HG02763 (cell line): ENCODE results near the gene RAD23A.
"Not testable (repeated sequence)": the region's sequence is repeated elsewhere in the genome, so short reads cannot be mapped to it uniquely, and the experiment has no call there.

ENCODE experiments used
- ATAC-seq: cut with Tn5 transposase; IDR thresholded peaks from one replicate; pipeline ENCODE4 v1.9.1; 2021; ENCODE audit warnings: mild to moderate bottlenecking, moderate library complexity; ENCODE audit not compliant: unreplicated experiment

The RAD23A gene

DNA sequence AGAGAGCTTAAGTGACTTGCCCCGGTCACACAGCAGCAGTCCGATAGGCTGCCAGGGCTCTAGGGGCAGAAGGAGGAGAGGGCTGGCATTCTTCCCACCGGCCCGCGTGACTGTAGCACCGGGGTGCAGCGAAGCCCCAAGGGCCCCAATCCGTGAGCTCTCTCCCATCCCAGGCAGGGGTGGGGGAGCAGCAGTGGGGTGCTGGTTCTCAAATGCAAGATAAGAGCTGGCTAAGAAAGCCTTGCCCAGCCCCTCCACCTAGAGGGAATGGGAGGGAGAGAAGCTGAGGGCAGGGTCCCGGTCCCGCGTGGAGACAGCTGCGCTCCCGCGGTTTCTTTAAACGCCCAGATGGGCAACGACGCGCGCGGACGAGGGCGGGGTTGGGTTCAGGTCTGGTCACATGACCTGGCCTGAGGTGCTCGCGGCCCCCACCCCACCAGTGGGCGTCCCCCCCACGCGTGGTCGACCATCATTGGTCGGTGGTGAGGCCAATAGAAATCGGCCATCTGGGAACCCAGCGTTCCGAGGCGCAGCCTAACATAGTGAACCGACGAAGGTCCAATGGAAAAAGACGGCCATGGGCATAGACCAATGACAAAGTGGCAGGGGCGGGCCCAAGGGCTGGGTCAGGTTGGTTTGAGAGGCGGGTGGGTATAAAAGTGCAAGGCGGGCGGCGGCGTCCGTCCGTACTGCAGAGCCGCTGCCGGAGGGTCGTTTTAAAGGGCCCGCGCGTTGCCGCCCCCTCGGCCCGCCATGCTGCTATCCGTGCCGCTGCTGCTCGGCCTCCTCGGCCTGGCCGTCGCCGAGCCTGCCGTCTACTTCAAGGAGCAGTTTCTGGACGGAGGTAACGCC is 7.5 kb upstream of the RAD23A start, which contains the start of gene CALR:
CALR (plus strand) TSS at position 683 of the 852 bp plus-strand sequence; CDS start at position 754, 71 bp downstream.
- peak; percentile 85 for ATAC-seq

DNA sequence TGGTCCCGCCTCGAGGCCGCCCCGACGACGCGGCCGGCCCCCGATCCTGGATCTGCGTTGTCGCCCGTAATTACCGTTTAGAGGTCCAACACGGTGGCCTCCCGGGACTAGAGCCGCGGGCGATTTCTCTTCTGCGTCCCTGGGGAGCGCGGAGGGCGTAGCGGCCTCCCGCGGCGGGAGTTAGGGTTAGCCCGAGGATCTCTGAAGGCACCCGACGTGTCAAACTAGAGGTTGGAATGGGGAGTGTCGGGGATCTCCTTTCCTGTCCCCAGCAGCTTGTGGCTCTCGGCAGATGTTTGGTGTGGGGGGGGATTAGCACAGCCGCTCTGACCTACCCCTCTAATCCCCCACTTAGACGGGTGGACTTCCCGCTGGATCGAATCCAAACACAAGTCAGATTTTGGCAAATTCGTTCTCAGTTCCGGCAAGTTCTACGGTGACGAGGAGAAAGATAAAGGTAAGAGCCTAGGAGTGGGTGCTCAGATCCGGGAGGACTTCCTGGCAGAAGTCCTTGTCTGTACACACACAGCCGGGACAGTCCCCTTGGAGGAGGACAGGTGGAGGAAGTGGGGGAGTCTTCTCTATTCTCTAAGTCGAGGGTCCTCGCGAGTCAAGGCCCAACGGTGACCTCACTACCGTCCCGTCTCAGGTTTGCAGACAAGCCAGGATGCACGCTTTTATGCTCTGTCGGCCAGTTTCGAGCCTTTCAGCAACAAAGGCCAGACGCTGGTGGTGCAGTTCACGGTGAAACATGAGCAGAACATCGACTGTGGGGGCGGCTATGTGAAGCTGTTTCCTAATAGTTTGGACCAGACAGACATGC is 6.7 kb upstream of the RAD23A start:
- ATAC-seq = no peak

DNA sequence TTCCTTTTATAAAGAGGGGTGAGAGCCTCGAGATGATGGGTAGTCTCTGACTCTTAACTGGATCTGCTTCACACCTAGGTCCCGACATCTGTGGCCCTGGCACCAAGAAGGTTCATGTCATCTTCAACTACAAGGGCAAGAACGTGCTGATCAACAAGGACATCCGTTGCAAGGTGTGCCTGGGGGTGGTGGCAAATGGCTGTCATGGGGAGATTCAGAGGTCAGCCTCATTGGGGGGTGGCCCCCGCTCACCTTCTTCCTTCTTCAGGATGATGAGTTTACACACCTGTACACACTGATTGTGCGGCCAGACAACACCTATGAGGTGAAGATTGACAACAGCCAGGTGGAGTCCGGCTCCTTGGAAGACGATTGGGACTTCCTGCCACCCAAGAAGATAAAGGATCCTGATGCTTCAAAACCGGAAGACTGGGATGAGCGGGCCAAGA is 5.7 kb upstream of the RAD23A start:
- ATAC-seq = no peak

DNA sequence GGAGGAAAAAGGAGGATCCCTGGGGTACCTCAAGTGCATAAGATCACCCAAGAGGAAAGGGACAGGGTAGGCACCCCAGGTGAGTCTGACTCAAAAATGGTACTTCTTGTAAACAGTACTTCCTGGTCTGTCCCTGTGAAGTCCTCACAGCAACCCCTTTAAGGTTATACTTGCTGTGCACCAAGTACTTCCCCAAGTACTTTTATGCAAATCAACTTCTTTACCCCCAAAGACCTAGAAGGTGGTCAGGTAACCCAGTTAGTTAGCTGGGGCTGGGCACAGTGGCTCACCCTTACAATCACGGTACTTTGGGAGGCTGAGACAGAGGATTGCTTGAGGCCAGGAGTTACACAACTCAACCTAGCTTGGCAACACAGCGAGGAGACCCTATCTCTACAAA is 4.8 kb upstream of the RAD23A start:
- ATAC-seq = no peak

DNA sequence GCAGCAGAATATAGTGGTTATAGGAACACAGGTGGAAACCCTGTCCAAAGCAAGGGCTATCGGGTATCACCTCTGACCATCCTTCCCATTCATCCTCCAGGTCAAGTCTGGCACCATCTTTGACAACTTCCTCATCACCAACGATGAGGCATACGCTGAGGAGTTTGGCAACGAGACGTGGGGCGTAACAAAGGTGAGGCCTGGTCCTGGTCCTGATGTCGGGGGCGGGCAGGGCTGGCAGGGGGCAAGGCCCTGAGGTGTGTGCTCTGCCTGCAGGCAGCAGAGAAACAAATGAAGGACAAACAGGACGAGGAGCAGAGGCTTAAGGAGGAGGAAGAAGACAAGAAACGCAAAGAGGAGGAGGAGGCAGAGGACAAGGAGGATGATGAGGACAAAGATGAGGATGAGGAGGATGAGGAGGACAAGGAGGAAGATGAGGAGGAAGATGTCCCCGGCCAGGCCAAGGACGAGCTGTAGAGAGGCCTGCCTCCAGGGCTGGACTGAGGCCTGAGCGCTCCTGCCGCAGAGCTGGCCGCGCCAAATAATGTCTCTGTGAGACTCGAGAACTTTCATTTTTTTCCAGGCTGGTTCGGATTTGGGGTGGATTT is 2.1 kb upstream of the RAD23A start:
- ATAC-seq = no peak

DNA sequence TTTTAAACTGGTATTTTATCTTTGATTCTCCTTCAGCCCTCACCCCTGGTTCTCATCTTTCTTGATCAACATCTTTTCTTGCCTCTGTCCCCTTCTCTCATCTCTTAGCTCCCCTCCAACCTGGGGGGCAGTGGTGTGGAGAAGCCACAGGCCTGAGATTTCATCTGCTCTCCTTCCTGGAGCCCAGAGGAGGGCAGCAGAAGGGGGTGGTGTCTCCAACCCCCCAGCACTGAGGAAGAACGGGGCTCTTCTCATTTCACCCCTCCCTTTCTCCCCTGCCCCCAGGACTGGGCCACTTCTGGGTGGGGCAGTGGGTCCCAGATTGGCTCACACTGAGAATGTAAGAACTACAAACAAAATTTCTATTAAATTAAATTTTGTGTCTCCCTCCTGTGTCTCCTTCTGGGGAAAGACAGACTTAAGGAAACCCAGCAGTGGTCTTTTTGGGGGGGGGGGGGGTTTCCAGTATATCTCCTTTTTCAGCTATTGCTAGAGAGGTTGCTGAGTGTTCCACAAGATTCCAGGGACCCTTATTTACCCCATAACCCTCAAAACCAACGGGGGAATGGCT is 1.5 kb upstream of the RAD23A start:
- ATAC-seq = no peak

DNA sequence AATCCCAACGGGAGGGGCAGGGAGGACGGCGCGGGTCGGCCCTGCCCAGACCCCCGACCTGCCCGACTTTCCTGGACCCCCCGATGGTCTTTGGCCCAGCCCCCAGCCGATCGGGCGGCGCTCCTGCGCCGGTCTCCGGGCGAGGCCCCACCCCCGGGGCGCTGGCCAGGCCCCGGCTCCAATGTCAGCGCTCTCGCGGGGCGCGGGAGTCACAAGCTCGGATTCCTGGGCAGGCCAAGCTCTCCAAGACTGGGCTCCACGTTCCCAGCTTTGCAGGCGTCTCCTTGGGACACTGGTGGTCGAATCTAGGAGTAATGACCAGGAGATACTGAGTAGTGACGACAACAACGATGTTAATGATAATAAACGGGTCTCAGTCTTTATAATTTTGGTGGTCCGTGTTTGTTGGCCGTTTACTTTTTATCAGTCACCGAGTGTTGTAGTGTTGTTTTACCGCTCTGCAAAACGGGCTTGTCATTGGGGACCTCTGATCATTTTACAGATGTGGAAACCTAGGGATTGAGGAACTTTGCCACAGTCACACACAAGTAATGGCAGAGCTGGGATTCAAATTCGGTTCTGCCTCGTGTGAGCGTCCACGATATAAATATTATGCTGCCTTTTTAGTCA is 545 bp downstream of the RAD23A start:
- ATAC-seq = peak; percentile 26

DNA sequence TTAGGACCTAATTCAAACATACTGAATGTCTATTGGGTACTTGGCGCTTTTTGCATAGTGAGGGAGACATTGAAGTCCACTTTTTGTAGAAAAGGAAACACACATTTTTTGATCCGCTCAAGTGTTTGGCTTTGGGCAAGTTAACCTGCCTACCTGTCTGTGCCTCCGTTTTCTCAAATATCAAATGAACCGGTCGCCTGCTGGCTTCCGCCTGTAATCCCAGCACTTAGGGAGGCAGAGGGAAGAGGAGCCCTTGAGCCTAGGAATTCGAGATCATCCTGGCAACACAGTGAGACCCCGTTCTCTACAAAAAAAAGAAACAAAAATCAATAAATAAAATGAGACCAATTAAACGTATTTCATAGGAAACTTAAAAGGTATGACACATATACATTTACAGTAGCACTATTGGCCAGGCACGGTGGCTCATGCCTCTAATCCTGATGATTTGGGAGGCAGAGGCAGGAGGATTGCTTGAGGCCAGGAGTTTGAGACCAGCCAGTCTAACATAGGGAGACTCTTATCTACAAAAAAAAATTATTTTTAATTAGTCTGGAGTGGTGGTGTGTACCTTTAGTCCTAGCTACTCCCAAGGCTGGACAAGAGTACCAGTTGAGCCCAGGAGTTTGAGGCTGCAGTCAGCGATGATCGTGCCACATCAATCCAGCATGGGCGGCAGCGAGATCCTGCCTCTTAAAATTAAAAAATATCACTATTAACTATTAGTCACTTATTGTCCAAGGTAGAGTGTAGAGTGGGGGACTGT is 1.3 kb downstream of the RAD23A start:
- ATAC-seq = no peak

DNA sequence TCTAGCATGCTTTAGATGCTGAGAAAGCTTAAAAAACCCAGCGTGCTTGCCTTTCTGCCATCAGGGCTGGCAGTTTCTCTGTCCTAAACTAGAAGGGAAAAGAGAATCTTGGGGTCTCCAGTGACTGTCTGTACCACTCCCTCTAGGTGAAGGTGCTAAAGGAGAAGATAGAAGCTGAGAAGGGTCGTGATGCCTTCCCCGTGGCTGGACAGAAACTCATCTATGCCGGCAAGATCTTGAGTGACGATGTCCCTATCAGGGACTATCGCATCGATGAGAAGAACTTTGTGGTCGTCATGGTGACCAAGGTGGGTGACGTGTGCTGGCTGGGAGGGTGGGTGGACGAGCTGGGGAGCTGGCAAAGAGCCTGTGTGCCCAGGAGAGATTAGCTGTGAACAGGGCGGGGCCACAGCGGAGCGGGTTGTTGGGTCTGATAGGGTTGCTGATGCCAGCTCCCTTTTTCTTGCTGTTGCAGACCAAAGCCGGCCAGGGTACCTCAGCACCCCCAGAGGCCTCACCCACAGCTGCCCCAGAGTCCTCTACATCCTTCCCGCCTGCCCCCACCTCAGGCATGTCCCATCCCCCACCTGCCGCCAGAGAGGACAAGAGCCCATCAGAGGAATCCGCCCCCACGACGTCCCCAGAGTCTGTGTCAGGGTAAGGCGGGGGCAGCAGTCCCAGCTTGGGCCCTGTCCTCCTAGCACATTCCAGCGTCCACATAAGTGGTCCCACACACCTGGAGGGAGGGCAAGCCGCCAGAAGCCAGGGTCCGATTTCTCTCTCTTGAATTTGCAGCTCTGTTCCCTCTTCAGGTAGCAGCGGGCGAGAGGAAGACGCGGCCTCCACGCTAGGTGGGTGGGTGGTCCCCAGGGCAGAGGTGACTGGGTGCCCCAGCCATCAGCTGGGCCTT is 2.3 kb downstream of the RAD23A start:
- ATAC-seq = no peak

DNA sequence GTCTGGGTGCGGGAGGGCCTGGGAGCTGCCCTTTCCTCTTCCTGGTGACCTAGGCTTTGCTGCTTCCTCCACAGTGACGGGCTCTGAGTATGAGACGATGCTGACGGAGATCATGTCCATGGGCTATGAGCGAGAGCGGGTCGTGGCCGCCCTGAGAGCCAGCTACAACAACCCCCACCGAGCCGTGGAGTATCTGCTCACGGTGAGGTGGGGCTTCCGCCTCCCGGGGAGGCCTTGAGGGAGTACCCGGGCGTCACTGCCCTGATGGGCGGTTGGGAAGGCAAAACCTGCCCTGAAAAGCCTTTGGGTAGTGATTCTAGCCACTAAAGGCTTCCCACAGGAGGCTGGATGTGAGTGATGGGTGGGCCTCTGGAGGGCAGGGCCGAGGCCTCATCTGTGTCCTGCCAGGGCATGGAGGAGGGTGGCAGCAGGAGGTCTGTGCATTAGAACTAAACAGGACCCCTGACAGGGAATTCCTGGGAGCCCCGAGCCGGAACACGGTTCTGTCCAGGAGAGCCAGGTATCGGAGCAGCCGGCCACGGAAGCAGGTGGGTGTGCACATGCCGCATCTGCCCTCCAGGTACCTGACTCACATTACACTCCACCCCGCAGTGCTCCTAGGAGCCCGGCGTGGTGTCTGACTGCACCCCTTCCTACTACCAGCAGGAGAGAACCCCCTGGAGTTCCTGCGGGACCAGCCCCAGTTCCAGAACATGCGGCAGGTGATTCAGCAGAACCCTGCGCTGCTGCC is 3.1 kb downstream of the RAD23A start:
- no peak for ATAC-seq

DNA sequence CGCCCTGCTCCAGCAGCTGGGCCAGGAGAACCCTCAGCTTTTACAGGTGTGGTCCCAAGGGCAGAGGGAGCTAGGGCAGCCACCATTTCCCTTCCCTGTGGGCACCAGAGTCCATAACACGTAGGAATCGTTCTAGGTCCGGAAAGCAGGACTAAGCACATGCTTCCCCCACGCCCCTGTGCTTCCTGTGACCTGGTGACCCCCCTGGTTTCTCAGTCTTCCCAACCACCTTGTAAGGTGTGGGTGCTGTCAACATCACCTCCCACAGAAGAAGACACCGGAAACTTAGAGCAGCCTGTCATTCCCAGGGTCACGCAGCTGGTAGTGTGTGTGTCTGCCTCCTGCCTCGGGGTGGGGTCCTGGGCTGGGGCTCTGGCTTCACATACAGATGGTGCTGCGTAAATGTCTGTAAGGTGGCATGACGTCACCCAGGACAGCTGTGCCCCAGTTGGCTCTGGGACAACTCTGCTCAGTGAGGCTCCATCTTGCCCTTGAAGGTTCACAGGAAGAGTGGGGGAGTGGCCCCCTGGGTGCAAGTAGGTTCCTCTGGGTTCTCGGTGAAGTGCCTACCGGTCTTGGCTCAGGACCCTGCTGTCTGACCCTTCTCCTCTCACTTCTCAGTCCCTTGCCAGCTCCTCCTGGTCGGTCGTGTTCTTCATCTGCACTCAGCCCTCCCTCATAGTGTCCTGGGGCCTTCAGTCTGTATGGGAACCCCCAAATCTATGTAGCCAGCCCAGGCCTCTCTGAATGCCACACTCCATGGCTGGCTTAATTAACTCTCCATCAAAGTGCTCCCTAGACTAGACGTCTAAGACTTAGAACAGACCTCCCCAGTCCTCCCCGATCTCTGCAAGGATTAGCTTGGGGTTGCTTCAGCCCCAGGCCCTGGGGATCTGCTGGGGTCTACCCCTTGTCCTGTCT is 4.0 kb downstream of the RAD23A start:
- no peak for ATAC-seq

DNA sequence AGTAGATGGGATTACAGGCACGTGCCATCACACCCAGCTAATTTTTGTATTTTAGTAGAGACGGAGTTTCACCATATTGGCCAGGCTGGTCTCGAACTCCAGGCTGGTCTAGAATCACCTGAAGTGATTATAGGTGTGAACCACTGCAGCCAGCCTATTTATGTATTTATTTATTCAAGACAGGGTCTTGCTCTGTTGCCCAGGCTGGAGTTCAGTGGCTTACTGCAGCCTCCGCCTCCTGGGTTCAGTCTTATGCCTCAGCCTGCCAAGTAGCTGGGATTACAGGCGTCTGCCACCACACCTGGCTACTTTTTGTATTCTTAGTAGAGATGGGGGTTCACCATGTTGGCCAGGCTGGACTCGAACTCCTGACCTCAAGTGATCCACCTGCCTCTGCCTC is 6.4 kb downstream of the RAD23A start:
- not testable (repeated sequence) for ATAC-seq

DNA sequence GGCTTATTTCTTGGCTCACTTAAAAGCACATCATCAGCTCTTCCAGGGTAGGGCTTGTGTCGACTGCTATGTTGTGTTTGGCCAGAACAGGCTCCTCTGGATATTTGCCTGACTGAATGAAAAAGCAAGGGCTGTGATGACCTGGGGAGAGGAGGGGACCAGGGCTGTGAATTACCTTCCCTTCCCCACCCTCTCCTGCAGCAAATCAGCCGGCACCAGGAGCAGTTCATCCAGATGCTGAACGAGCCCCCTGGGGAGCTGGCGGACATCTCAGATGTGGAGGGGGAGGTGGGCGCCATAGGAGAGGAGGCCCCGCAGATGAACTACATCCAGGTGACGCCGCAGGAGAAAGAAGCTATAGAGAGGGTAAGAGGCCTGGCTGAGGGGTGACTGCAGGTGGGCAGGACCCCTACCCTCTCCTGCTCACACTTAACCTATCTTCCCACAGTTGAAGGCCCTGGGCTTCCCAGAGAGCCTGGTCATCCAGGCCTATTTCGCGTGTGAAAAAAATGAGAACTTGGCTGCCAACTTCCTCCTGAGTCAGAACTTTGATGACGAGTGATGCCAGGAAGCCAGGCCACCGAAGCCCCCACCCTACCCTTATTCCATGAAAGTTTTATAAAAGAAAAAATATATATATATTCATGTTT is 7.0 kb downstream of the RAD23A start:
- ATAC-seq = no peak

DNA sequence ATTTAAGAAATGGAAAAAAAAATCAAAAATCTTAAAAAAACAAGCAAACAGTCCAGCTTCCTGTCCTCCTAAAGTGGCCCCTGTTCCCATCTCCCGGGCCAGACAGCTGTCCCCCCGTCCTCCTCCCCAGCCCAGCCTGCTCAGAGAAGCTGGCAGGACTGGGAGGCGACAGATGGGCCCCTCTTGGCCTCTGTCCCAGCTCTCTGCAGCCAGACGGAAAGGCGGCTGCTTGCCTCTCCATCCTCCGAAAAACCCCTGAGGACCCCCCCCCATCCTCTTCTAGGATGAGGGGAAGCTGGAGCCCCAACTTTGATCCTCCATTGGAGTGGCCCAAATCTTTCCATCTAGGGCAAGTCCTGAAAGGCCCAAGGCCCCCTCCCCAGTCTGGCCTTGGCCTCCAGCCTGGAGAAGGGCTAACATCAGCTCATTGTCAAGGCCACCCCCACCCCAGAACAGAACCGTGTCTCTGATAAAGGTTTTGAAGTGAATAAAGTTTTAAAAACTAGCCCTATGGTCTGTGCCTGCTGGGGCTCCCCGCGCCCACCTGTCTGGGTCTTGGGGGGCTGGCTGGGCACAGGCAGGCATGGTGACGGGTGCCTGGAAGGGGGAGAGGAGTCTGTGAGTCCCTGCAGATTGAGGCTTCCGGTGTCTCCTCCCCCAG is 7.6 kb downstream of the RAD23A start:
- ATAC-seq = no peak

DNA sequence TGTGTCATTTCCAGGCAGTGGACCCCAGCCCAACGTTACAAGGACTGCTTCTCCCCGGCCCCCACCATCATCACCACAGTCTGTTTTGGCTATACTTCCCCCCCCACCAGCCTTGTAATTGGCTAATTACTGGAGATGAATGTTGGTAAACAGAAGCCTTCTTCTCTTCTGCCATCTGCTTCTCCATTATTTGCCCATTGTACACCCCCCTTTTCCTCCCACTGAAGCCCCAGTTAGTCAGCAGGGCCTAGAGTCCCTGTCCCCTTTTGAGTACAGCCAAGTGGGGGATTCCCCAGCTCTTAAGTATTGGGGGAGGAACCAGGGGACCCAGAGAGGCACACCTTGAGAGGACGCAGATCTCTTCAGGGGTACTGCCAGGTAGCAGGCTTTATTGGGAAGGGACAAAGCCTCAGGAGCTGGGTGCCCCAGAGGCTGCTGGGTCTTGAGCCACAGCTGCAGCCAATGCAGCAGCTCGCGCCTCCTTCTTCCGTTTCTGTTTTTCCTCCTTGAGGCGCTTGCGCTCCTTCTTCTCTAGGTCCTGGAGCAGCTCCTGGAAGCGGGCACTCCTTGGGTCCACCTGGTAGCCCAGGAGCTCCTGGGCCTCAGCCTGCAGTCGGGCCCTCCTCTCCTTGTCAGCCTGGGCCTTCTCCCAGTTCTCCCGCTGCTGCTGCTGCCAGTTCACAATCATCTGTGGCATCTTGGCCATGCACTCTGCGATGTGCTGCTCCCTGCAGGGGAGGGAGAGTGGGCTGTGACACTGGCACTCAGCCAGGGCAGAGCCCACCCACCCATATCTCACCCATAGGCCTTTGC is 8.3 kb downstream of the RAD23A start:
- ATAC-seq = no peak
